ENCODE measurements around the gene UGT1A4. TPM values are rescaled to one million over a fixed set of nuclear protein-coding genes. Genes with fewer than 3 reads are reported as not detected.

Gene UGT1A4
- total and polyA plus RNA-seq, 10 of the 15 experiments (the other 5 are each of a cell fraction or from before 2014, with no cell fraction given), result not detected

DNA sequence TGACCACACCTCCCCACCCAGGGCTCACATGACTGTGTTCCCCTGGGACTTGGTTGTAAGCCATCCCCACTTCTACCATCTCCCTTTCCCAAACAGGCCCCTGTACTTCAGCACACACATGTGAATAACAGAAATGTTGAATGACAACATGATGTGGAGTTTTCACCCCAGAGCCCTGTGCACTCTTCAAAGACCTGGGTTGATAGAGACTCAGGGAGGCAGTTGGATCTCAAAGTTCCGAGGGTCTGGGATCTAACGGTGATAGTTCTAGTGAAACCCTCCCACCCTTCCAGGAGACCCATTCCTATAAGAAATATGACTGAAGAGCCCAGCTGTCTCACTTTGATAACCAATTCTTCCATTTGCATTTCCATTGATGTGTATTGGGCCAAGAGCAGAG lies 59.5 kb downstream of the UGT1A4 start, which contains the start of gene MROH2A:
Gene MROH2A, plus strand, starts transcription at position 301 of the 400 bp plus-strand sequence. CDS start 1,029 bp downstream, outside the sequence.
- 0% methylated on average over 2 of the region's 2 CpGs for WGBS (ENCODE audit: insufficient coverage, insufficient replicate concordance, low lambda C conversion rate, missing lambda C conversion rate)
- H3K36me3 ChIP-seq (ENCODE audit: control insufficient read depth in 2 of 2, insufficient read depth in 2 of 2, low read length in 1 of 2), result no peaks in the 10 kb centered on the region
- no peaks in the 10 kb centered on the region for H4K20me1 ChIP-seq (ENCODE audit: control insufficient read depth, insufficient read depth)
- intact Hi-C loops (cut with micrococcal nuclease; ENCODE audit: unreplicated experiment), result no loop called here
- DNase-seq (ENCODE audit: low read depth, low spot score) (no peak), FAIRE-seq (no peak), ATAC-seq (no peak)
- H3K9ac ChIP-seq (ENCODE audit: control insufficient read depth, insufficient read depth, low read length), result no peak within 1 kb of the TSS
- no peaks in the 10 kb centered on the region; the same call in 2 of the 3 replicates for H3K9me3 ChIP-seq (replicated peaks; ENCODE audit: control insufficient read depth, insufficient read depth, low read length)
- RAD21 ChIA-PET (ENCODE audit: unreplicated experiment), result no interaction called here
- CTCF ChIA-PET, result no interaction called here
- no peak within 1 kb of the TSS for H2AFZ ChIP-seq (ENCODE audit: control insufficient read depth, low read depth, low read length)
- H3K27me3 ChIP-seq (replicated peaks in 1 of 2; ENCODE audit: control insufficient read depth in 2 of 2, insufficient read depth in 2 of 2, low read length in 1 of 2), result no peaks in the 10 kb centered on the region
- no peak within 1 kb of the TSS for H3K27ac ChIP-seq (ENCODE audit: control insufficient read depth, insufficient read depth)
- in situ Hi-C loops (cut with MboI), result no loop called here
- no TSS peak for BruUV-seq (replicated peaks)
- POLR2A ChIA-PET, result no interaction called here
- SMC1A ChIA-PET (ENCODE audit: uncharacterized antibody, unreplicated experiment), result no interaction called here
- H3K4me2 ChIP-seq (ENCODE audit: control insufficient read depth, insufficient read depth), result no peak within 1 kb of the TSS
- no peak within 1 kb of the TSS for H3K4me3 ChIP-seq
- TF ChIP-seq NR2F1 (conservative IDR thresholded peaks at IDR 0.05) (no peak), MAX (IDR thresholded peaks at IDR 0.05; ENCODE audit: low read depth, low read length) (no peak), IKZF1 (conservative IDR thresholded peaks at IDR 0.05) (no peak), PBX3 (IDR thresholded peaks at IDR 0.05; ENCODE audit: insufficient replicate concordance, low read depth, low read length) (no peak), BMI1 (IDR thresholded peaks at IDR 0.05; ENCODE audit: borderline replicate concordance) (no peak), NKRF (conservative IDR thresholded peaks at IDR 0.05) (no peak), GABPA (IDR thresholded peaks at IDR 0.05; ENCODE audit: low read depth) (no peak), SRF (IDR thresholded peaks at IDR 0.05; ENCODE audit: low read depth in 2 of 2, low read length in 2 of 2) (no peak), BRCA1 (IDR thresholded peaks at IDR 0.05; ENCODE audit: low read depth, low read length) (no peak), IRF5 (IDR thresholded peaks at IDR 0.05; ENCODE audit: borderline replicate concordance) (no peak), CREM (IDR thresholded peaks at IDR 0.05; ENCODE audit: low read depth) (no peak), SUZ12 (IDR thresholded peaks at IDR 0.05; ENCODE audit: unreplicated experiment) (no peak), TBL1XR1 (IDR thresholded peaks at IDR 0.05; ENCODE audit: low read depth, low read length) (no peak)
- H3K79me2 ChIP-seq (ENCODE audit: control insufficient read depth, insufficient read depth, low read length), result no peaks in the 10 kb centered on the region
- no peaks in the 10 kb centered on the region for H3K4me1 ChIP-seq (ENCODE audit: control insufficient read depth, insufficient read depth, low read length)

All from GM12878 (cell line).